Measurements from ENCODE around the gene CALR. TPM values are rescaled to one million over a fixed set of nuclear protein-coding genes. Genes with fewer than 3 reads are reported as not detected.

The CALR gene
- total RNA-seq, 1 donor from 2014 or later: 2,193 TPM

DNA sequence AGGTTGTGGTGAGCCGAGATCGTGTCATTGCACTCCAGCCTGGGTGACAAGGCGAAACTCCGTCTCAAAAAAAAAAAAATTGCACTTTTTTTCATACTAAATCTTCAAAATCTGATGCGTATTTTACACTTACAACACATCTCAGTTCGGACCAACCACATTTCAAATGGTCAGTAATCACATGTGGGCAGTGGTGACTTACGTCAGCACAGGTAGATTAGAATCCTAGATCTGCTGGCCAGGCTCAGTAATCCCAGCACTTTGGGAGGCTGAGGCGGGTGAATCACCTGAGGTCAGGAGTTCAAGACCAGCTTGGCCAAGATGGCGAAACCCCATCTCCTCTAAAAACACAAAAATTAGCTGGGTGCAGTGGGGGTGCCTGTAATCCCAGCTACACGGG is 3.3 kb upstream of the CALR start:
- no peaks in the 10 kb centered on the region for H3K9me3 Mint-ChIP-seq (ENCODE audit: unreplicated experiment)
- Histone ChIP-seq H3K4me1 (ENCODE audit: insufficient read depth, low read length) (peaks cover 21% of the 10 kb centered on the region), H3K27me3 (ENCODE audit: insufficient read depth, low read length) (no peaks in the 10 kb centered on the region), H3K36me3 (ENCODE audit: insufficient read depth, low read length) (peaks cover 14% of the 10 kb centered on the region), H3K4me2 (ENCODE audit: low read length) (no peak overlapping the region), H4K20me1 (ENCODE audit: insufficient read depth, low read length) (peaks cover 38% of the 10 kb centered on the region), H2AFZ (ENCODE audit: low read depth, low read length) (no peak overlapping the region), H3K4me3 (ENCODE audit: insufficient read depth, low read depth, low read length) (no peak overlapping the region), H3K9me3 (ENCODE audit: insufficient read depth, low read depth, low read length) (no peaks in the 10 kb centered on the region), H3K79me2 (ENCODE audit: insufficient read depth, low read length) (peaks cover 50% of the 10 kb centered on the region), H3K9ac (ENCODE audit: low read length) (no peak overlapping the region), H3K27ac (ENCODE audit: low read depth, low read length) (no peak overlapping the region)
- H3K27me3 Mint-ChIP-seq (ENCODE audit: low read depth, unreplicated experiment): no peaks in the 10 kb centered on the region
- TF ChIP-seq EZH2 (IDR thresholded peaks at IDR 0.05; ENCODE audit: insufficient read depth, low read length): no peak
- TF ChIP-seq, protein P1, sequence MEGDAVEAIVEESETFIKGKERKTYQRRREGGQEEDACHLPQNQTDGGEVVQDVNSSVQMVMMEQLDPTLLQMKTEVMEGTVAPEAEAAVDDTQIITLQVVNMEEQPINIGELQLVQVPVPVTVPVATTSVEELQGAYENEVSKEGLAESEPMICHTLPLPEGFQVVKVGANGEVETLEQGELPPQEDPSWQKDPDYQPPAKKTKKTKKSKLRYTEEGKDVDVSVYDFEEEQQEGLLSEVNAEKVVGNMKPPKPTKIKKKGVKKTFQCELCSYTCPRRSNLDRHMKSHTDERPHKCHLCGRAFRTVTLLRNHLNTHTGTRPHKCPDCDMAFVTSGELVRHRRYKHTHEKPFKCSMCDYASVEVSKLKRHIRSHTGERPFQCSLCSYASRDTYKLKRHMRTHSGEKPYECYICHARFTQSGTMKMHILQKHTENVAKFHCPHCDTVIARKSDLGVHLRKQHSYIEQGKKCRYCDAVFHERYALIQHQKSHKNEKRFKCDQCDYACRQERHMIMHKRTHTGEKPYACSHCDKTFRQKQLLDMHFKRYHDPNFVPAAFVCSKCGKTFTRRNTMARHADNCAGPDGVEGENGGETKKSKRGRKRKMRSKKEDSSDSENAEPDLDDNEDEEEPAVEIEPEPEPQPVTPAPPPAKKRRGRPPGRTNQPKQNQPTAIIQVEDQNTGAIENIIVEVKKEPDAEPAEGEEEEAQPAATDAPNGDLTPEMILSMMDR (IDR thresholded peaks at IDR 0.05; ENCODE audit: insufficient read depth, low read depth, low read length): no peak
- H3K27ac Mint-ChIP-seq (ENCODE audit: unreplicated experiment): no peak overlapping the region
- FAIRE-seq (no peak), DNase-seq (ENCODE audit: low read depth) (no peak)
- peaks cover 16% of the 10 kb centered on the region for H3K4me1 Mint-ChIP-seq (ENCODE audit: low read depth, unreplicated experiment)
- peaks cover 8% of the 10 kb centered on the region for H3K36me3 Mint-ChIP-seq (ENCODE audit: low read depth, unreplicated experiment)
- H3K4me3 Mint-ChIP-seq (ENCODE audit: unreplicated experiment): no peak overlapping the region

DNA sequence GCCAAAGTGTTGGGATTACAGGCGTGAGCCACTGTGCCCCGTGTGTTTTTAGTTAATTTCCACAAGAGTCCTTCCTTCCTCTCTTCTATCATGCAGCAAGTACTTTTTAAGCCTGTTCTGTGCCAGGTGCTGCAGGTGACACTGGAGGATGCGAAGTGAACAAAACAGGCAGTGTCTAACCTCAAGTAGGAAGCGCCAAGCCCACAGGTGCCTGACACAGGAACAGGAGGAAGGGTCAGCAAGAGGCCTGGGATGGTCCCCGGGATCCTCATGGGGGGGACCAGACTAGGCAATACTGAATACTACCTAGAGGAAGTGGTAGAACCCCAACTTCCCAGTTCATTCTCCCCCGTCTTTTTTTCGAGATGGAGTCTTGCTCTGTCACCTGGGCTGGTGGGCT is 1.8 kb upstream of the CALR start:
- Histone ChIP-seq H3K4me1 (ENCODE audit: insufficient read depth, low read length) (peaks cover 33% of the 10 kb centered on the region), H4K20me1 (ENCODE audit: insufficient read depth, low read length) (peaks cover 43% of the 10 kb centered on the region), H3K9me3 (ENCODE audit: insufficient read depth, low read depth, low read length) (no peaks in the 10 kb centered on the region), H3K27me3 (ENCODE audit: insufficient read depth, low read length) (no peaks in the 10 kb centered on the region), H3K79me2 (ENCODE audit: insufficient read depth, low read length) (peaks cover 52% of the 10 kb centered on the region), H3K9ac (ENCODE audit: low read length) (no peak overlapping the region), H3K36me3 (ENCODE audit: insufficient read depth, low read length) (peaks cover 21% of the 10 kb centered on the region), H3K27ac (ENCODE audit: low read depth, low read length) (no peak overlapping the region), H3K4me2 (ENCODE audit: low read length) (no peak overlapping the region), H2AFZ (ENCODE audit: low read depth, low read length) (no peak overlapping the region), H3K4me3 (ENCODE audit: insufficient read depth, low read depth, low read length) (no peak overlapping the region)
- Mint-ChIP-seq H3K36me3 (ENCODE audit: low read depth, unreplicated experiment) (peaks cover 19% of the 10 kb centered on the region), H3K27me3 (ENCODE audit: low read depth, unreplicated experiment) (no peaks in the 10 kb centered on the region), H3K9me3 (ENCODE audit: unreplicated experiment) (no peaks in the 10 kb centered on the region), H3K4me3 (ENCODE audit: unreplicated experiment) (peak overlapping the region; percentile 21), H3K27ac (ENCODE audit: unreplicated experiment) (no peak overlapping the region), H3K4me1 (ENCODE audit: low read depth, unreplicated experiment) (peaks cover 21% of the 10 kb centered on the region)
- TF ChIP-seq EZH2 (IDR thresholded peaks at IDR 0.05; ENCODE audit: insufficient read depth, low read length): no peak
- TF ChIP-seq, protein P1 (IDR thresholded peaks at IDR 0.05; ENCODE audit: insufficient read depth, low read depth, low read length): no peak
- FAIRE-seq (no peak), DNase-seq (ENCODE audit: low read depth) (no peak)

DNA sequence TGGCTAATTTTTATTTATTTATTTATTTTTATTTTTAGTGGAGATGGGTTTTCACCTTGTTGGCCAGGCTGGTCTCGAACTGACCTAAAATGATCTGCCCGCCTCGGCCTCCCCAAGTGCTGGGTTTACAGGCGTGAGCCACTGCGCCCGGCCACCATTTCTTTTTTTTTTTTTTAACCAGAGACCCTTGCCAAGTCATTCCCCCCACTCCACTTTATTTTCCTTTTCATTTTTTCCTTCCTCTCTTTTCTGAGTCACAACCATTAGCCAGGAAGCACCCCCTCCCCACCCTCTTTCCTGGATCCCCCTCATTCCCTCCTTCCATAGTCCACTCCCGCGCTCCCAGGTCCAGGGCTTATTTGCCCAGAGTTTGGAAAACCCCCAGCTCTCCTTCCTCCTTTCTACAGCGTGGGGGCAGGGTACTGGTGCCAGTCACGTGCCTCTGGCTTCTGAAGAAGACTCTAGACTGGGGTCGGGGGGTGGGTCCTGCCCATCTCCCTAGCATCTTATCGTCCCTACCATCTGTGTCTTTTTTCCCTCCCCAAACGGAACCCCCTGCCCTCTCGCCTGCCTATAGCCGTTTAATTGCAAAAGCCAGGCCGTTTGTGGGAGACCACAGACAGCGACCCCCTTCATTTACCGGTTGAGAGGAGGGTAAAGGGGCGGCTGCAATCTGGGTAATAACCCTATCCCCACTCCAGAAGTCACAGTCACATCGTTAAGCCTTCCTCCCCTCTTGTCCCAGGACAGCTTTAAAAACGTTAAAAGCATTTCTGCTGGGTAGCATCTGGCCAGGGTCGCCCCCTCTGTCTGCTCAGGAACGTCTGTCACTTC is 1.1 kb upstream of the CALR start:
- Histone ChIP-seq H3K36me3 (ENCODE audit: insufficient read depth, low read length) (peaks cover 21% of the 10 kb centered on the region), H3K27ac (ENCODE audit: low read depth, low read length) (peak overlapping the region; percentile 67), H4K20me1 (ENCODE audit: insufficient read depth, low read length) (peaks cover 44% of the 10 kb centered on the region), H3K79me2 (ENCODE audit: insufficient read depth, low read length) (peaks cover 52% of the 10 kb centered on the region), H3K27me3 (ENCODE audit: insufficient read depth, low read length) (no peaks in the 10 kb centered on the region), H2AFZ (ENCODE audit: low read depth, low read length) (peak overlapping the region; percentile 70), H3K4me1 (ENCODE audit: insufficient read depth, low read length) (peaks cover 31% of the 10 kb centered on the region), H3K4me2 (ENCODE audit: low read length) (peak overlapping the region; percentile 97), H3K9ac (ENCODE audit: low read length) (peak overlapping the region; percentile 97), H3K9me3 (ENCODE audit: insufficient read depth, low read depth, low read length) (no peaks in the 10 kb centered on the region), H3K4me3 (ENCODE audit: insufficient read depth, low read depth, low read length) (peak overlapping the region; percentile 61)
- H3K36me3 Mint-ChIP-seq (ENCODE audit: low read depth, unreplicated experiment): peaks cover 19% of the 10 kb centered on the region
- FAIRE-seq (no peak), DNase-seq (ENCODE audit: low read depth) (no peak)
- H3K9me3 Mint-ChIP-seq (ENCODE audit: unreplicated experiment): no peaks in the 10 kb centered on the region
- H3K4me1 Mint-ChIP-seq (ENCODE audit: low read depth, unreplicated experiment): peaks cover 24% of the 10 kb centered on the region
- peak overlapping the region; percentile 72 for H3K27ac Mint-ChIP-seq (ENCODE audit: unreplicated experiment)
- no peaks in the 10 kb centered on the region for H3K27me3 Mint-ChIP-seq (ENCODE audit: low read depth, unreplicated experiment)
- peak overlapping the region; percentile 100 for H3K4me3 Mint-ChIP-seq (ENCODE audit: unreplicated experiment)
- no peak for TF ChIP-seq EZH2 (IDR thresholded peaks at IDR 0.05; ENCODE audit: insufficient read depth, low read length)

Measured in astrocyte (in vitro differentiated cells and primary cell).